GM19240 (cell line): Measurements from ENCODE around the gene RBM44.
"Not testable (repeated sequence)": the region's sequence is repeated elsewhere in the genome, so short reads cannot be mapped to it uniquely, and the experiment has no call there.

Experiments
- DNase-seq: peaks from one replicate; pipeline ENCODE4 v3.0.0; 2011; ENCODE audit warnings: low spot score; ENCODE audit not compliant: insufficient read length

The RBM44 gene

DNA sequence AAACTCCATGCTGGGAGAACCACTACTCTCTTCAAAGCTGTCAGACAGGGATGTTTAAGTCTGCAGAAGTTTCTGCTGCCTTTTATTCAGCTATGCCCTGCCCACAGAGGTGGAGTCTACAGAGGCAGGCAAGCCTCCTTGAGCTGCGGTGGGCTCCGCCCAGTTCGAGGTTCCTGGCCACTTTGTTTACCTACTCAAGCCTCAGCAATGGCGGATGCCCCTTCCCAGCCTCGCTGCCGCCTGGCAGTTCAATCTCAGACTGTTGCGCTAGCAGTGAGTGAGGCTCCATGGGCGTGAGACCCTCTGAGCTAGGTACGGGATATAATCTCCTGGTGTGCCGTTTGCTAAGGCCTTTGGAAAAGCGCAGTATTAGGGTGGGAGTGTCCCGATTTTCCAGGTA is 50.4 kb downstream of the RBM44 start:
- DNase-seq, result not testable (repeated sequence)

DNA sequence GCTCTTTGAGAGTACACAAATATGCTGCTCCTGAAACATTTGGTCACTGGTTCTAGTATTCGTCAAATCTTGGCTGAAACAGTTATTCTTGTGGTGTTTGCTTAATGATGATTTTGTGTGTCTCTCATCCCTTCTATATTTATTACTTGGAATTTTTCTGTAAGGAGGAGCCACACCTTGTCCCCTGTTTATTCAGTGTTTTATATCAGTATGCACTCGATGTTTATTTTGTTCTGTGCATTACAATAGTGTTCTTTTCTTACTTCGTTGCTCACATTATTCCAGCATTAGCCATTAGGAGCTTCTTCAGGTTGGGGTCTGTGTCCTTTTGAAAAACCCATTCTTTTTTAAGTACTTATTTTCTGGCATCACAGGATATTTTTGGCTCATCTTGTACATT is 55.7 kb downstream of the RBM44 start:
- no peak for DNase-seq

DNA sequence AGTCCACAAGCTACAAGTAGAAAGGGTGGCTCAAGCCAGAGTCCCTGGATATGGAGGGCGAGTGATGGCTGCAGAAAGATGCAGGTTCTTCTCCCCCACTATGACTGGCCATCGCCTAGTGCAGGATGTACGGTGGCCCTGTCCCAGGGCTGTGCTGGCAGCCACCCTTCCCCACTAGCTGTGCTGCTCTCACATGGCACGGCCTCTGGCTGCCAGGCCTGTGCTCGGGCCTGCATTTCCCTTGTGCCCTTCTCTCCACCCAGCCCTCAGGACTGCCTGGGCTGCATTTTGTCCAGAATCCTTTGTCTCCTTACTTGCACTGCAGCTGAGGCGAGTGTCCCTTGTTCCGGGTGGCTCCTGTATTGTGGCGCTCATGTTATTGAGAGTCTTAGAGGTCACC is 59.2 kb downstream of the RBM44 start:
- no peak for DNase-seq

DNA sequence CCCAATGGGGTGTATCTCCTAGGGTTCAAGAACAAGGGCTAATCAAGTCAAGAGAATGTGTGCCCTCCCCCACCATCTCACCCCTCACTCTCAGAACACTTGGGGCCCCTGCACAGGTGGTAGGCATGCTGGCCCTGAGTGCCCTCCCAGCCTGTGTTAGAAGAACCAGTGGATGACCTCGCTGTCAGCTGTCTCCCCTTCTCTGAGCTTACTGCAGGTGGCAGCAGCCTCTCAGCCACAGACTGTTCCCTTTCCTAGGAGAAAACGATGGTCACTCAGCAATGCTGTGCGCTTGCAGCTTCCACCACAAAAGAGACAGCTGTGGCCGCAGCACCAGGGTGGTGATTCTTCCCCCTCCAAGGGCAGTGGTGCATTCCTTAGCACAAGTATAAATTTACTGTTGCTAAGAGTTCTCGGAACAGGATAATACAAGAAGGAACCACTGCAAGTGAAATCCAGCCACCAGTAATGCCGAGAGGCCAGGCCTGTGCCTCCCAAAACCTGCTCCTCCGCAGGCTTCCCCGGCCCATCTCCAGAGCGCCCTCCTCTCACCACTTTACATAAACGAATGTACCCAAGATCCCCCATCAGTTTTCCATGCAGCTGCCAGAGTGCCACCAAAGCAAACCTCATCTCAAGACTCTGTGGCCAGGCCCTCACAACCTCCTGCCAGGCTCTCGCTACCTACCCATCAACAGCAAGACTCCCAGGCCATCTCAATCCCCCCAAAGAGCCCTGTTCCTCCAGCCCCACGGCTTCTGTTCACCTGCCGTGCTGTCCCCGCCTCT is 59.9 kb downstream of the RBM44 start:
- peak; percentile 56 for DNase-seq

DNA sequence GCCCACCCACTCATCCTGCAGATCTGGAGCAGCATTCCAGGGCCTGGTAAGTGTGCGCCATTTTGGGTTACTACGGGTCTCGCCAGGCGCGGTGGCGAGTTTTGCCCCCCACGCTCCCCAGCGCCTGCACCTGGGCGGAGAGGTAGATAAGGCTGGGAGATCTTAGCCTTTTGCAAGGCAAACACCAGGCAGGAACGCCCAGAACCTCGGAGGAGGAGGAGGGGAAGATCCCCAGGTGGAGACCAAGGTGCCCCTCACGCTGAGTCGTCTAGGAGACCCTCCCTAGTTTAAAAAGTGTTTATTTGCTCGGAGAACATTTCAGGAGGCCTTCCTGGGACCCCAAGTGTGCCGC is 60.5 kb downstream of the RBM44 start:
- DNase-seq, result no peak

DNA sequence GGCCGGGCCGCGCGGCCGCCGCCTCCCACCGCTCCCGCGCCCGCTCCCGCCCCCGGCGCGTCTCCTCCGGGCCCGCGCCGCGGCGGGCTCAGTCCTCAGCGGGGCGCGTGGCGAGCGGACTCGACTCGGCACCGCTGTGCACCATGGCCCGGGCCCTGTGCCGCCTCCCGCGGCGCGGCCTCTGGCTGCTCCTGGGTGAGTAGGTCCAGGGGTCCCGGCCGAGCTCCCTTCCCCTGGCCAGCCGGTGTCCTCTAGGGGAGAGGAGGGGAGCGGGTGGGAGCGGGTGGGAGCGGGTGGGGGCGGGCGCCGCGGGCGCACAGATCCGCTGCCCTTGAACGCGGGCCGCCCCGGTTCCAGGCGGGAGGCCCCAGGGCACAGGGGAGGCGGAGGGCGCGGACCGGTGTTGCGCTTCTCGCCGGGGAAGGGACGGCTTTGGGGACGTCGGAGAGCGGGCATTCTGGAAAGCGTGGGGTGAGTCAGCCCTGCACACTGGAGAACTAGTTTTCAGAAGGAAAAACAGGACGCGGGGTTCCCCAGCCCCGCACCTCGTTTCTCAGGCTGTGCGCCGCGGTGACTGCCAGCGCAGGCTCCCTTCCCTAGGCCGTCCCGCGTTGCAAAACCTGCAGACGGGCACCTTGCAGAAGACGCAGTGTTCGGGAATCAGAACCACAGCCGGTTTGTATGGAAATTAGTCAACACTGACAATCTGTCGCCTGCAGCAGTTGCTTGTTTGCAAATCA is 61.1 kb downstream of the RBM44 start, which contains the start of gene RAMP1:
RAMP1 (plus strand) TSS at position 91 of the 740 bp plus-strand sequence; CDS start at position 144, 53 bp downstream.
- no peak for DNase-seq

DNA sequence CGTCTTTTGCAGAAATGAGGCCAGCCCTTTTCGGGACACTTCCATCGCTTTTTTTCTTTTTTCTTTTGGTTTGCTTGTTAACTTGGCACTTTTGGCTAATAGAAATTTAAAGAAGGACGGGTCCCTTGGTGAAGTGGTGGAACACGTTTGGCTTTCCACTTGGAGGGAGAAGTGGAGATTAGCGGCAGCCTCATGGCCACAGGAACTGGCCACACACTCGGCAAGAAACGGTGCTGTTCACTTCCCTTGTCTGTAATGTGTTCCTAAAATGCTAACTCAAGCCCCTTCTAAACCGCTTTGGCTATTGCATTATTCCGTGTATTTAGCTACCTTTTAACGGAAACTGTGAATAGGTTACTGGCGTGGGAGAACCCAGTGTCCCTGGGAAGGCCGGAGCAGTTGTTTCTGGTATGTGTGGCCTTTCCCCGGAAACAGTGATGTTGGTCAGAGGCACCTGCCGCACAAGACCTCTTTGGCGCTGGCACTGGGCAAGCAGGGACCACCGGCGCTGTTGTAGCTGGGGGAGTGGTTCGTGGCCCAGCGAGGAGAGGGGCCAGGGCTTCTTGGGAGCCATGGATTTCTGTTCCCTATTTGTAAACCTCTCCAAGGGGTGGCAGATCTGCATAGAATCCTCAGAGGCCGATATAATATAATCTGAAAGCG is 61.8 kb downstream of the RBM44 start:
- DNase-seq, result no peak

DNA sequence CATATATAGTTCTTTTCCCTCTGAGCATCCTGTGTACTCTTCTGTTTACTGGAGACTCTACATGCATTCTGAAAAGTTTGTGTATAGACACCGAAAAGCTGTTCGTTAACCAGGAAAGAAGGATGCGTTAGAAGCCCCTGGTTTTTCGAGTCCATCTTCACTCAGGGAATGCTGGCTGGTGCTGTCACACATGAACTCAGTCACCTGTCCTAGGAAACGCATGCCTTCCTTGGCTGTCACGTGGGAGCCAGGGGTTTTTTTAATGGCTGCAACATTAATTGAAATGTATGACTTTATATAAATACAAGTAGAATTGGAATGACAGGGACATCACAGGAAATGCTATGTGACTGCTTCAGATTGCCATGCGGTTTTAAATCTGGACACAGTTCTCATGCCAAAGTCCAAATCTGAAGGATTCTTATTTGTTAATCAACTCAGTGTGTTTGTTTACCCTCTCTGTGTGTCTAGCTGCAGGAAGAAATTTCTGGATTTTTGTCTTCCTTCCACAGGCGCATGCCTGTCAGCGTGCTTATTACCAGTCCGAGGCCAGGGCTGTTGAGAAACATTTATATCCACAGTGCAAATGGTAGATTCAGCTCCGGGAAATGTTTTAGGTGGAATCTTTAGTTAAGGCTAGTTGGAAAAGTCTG is 63.4 kb downstream of the RBM44 start:
- no peak for DNase-seq

DNA sequence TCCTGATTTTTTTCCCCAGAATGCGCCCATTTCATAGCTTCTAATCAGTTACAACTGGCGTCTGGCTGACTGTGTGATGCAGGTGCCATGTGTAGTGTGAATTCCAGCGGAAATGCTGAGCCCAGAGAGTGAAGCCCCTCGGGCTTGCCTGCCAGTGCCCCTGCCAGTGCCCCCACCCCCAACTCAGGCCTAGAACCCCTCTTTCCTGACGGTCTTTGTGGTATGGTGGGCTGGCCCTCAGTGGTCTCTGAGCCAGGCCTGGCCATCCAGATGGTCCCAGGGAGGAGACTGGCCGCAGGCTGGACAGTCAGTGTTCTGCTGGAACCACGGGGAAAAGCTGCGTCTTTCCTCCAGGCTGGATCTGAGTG is 63.9 kb downstream of the RBM44 start:
- no peak for DNase-seq

DNA sequence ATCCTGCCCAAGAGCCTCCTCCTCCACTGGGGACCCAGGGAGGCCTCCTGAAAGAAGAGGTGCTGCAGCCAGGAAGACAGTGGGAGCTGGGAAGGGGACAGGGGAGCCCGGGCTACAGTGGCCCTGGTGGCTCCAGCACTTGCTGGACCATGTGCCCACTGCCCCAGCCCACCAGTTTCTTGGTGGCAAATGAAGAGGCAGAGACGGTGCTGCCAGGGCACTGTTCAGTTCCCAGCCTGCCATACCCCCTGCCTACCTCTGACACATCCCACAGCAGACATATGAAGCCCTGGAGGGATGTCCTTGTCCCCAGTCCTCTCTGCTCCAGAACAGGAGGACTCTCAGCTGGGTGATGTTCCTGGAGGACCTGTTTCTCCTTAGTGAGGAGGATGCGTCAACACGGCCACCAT is 64.5 kb downstream of the RBM44 start:
- no peak for DNase-seq

DNA sequence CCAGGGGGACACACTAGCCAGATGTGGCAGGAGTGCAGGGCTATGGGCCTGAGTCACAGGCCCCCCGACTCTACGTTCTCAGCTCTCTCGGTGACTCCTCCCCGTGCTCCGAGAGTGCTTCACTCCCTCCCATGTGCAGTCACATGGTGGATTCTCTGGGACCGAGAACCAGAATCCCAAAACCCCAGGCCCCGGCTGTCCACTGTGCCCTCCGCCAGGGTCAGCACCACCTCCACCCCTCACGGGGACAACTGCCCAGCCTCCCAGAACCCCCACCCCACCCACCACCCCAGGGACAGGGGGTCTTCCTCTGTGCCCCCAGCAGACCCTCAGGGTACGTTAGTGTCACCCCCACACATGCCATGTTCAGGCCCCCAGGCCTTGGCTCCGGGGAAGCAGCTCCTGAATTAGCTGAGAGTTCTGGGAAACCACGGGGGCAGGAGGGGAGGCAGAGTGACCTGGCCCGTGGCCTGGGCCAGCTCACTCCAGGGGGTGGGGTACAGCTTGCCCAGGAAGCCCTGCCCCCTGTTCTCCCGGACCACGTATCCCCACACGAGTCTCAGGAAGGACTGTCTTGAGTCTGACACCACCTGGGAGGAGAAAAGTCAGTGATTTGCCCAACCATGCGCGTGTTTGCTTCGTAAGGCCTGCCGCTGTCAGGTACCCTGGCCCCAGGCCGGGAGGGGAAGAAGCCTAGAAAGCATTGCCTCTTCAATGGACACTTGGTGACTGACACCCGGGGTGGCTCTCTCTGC is 65.3 kb downstream of the RBM44 start:
- no peak for DNase-seq

DNA sequence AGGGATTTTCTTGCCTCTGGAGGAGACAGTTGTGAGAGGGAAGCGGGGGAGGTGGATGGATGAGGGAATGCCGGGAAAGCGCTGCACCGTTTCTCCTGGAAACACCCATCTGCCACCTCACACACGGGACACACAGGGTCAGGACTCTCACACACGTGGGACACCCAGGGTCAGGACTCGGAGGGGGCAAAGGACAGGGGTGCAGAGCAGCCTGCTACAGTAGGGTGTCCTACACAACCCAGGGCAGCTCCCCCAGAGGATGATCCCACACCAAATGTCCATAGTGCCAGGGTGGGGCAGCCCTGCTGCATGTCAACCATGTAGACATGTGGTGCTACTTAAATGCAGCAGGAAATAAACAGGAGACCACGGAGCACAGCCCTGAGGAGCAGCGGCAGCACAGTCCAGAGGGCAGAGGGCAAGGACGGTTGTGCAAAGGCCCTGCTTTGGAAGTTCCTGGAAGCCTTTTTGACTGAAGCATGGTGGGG is 65.9 kb downstream of the RBM44 start:
- no peak for DNase-seq

DNA sequence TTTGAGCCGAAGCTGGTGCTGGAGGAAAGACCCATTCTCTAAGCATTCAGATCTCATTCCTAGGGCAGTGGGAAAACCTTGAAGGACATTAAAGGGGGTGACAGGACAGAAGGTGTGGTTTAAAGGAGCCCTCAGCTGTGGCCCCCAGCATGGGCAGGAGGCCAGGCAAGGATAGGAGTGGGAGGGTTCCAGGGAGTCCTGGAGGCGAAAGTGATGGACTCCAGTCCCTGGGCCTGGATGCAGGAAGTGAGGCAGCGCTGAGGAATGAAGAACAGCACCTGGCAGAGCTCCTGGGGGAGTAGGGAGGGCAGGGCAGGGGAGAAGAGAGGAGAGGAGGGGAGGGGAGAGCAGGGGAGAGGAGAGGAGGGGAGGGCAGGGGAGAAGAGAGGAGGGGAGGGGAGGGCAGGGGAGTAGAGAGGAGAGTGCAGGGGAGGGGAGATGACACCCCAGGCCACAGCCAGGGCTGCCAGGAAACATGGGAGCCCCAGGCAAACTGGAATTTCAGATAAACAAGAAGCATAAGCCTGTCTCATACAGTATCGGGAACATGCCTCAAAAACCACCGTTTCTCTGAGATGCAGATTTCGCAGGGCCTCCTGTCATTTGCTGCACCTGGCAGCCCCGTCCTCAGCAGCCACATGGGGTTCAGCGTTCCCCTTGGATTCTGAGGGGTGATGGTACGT is 66.5 kb downstream of the RBM44 start:
- no peak for DNase-seq

DNA sequence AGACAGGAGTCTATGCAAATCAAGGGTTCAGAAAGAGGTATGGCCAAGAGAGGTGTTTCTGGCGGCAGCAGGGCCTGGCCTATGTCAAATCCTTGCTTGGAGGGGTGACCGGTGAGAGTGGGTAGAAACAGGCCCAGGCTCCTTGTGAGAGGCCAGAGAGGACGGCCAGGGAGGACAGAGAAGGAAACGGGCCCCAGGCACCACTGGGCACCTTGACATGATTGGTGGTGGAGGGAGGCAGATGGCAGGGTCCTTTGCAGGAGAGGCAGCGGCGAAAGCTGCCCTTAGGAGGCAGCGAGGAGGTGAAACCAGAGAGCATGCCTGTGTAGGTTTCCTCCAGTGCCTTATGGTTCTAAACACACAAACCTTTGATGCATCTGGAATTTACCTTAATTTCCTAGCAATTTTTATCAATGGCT is 67.1 kb downstream of the RBM44 start:
- no peak for DNase-seq

DNA sequence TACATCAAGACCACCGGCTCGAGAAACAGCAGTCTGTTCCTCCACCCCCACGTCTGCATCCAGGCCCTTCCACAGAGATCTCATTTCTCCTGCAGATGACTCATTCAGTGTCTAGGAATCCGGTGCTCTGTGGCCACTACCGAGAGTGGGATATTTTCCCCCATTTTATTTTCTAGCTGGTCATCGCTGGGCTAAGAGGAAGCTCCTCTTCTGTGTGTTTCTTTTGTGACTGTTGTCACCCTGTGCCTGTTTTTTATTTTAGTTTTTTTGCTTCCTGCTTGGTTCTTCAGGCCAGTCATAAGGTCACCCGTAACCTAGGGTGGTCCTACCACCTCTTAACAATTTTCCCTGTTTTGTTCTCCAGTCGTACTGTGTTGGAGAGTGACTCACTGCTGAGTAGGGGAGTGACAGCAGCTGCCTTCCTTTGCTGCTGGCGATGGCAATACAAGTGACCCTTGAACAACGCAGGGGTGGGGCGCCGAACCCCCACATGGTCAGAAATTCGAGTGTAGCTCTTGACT is 67.6 kb downstream of the RBM44 start:
- DNase-seq, result no peak

DNA sequence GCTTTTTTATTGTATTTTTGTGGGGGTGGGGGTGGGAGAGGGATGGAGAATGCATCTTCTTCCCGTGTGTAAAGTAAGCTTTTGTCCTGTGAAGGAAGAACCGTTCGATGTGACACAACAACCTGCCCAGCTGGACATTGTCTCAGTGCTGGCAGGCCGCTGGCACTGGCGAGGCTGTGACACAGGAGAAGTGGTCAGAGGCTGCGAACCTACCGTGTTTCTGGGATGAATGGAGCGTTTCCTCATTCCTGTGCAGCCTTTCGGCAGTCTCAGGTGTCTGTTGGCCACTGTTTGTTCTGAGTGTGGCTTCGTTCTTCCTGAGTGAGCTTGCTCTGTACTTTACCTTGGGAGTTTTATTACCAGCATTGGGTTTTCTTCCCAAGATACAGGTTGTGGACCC is 68.9 kb downstream of the RBM44 start:
- DNase-seq, result no peak

DNA sequence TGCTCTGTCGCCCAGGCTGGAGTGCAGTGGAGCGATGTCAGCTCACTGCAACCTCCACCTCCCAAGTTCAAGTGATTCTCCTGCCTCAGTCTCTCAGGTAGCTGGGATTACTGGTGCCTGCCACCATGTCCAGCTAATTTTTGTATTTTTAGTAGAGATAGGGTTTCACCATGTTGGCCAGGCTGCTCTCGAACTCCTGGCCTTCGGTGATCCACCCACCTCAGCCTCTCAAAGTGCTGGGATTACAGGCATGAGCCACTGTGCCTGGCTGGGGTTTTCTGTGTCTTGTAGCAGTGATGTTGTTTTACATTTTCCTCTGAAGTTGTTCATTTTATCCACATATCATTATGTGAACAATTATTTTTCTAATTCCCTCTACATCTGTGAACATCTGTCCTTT is 69.5 kb downstream of the RBM44 start:
- DNase-seq, result not testable (repeated sequence)

DNA sequence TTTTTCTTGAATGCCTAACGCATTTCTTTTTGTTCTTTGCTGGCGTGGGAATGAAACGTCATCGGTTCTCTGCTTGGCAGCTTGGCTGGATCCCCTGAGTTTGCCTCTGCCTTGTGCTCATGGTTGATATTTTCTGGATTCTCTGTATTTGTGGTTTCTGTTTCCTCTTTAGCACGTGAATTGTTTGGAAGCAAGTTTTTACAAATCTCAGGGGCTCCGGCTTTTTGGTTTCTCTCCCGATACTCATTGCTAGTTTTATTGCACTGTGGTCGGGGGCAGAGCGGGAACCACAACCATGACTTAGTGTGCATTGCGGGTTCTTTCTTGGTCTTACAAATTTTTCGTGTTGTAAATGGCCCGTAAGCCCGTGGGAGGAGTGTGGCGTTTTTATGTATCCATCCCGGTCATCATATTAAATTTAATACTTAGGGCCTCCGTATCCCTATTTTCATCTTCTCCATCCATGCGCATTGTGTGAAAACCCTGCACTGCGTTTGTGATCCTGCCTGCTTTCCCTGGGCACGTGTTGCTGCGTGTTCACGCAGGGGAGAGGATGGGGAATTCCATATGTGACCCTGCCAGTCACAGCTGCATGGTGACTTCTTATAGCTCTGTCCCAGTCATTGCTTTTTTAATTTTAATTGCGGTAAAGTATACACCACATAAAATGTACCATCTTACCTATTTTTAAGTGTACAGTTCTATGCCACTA is 70.2 kb downstream of the RBM44 start:
- DNase-seq, result no peak

DNA sequence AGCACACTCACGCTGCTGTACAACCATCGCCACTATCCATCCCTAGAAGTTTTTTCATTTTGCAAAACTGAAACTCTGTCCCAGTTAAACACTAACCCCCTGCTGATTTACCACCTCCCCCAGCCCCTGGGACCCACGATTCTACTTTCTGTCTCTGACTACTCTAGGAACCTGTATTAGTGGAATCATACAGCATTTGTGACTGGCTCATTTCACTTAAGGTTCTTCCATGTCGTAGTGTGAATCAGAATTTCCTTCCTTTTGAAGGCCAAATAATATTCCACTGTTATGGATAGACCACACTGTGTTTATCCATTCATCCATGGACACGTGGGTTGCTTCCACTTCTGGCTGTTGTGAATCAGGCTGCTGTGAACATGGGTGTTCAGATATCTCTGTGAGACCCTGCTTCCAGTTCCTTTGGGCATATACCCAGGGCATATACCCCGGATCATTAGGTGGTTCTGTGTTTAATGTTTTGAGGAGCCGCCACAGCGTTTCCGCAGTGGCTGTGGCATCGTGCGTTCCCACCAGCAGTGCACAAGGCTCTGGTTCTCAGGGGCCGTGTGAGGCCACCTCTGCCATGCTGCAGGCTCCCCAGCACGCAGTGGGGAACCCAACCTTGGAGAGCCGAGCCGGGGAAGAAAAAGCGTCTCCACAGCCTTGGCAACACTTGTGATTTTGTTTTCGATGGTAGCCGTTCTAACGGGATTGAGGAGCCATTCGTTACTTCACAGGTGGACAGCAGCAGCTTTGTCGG is 70.9 kb downstream of the RBM44 start:
- no peak for DNase-seq
